HepG2 (cell line): ENCODE measurements around the gene SERPINB7. TPM values are rescaled to one million over a fixed set of nuclear protein-coding genes. Genes with fewer than 3 reads are reported as not detected.

Experiments used
- ATAC-seq: fragments of 200-7000 bp; cut with Tn5 transposase; 3 replicates; pipeline ENCODE4 v1.9.1; 2020; ENCODE audit warnings: mild to moderate bottlenecking, moderate library complexity
- BruUV-seq: library from RNA; stranded (reverse); fragments of 400-500 nt; replicated peaks from 2 replicates; lab custom pipeline; 2021; lab: Mats Ljungman, UMichigan
- CTCF ChIA-PET: fragments of 300-600 bp; formaldehyde crosslinking; extraction: SDS; loops from one replicate; lab custom pipeline; 2021; ENCODE audit warnings: low total read pairs, inconsistent platforms, low intra/inter-chr PET ratio; lab: Yijun Ruan, JAX
- POLR2A ChIA-PET: fragments of 350-600 bp; sonication (Branson Sonifier 250); formaldehyde crosslinking; loops from one replicate; lab custom pipeline; 2020; ENCODE audit warnings: antibody characterized with exemption, inconsistent platforms; lab: Yijun Ruan, JAX
- DNase-seq: peaks from one replicate; pipeline ENCODE4 v3.0.0-alpha.2; 2015; ENCODE audit warnings: low spot score
- FAIRE-seq: peaks from 3 replicates; lab custom pipeline; 2011; peaks lifted over from hg19 to GRCh38; lab: Jason Lieb, UNC
- H2AFZ ChIP-seq: one replicate; pipeline ENCODE4 v1.6.1; 2011; ENCODE audit warnings: low read length, inconsistent platforms
- H3K27ac ChIP-seq: fragments of 300-600 bp; 3 replicates; pipeline ENCODE4 v1.8.0; 2011; ENCODE audit warnings: mixed run types, mild to moderate bottlenecking, mixed read lengths, low read length, inconsistent platforms; ENCODE audit not compliant: insufficient read depth; ENCODE audit errors: extremely low read length
- H3K27me3 ChIP-seq, 2 experiments: fragments of 200-600 bp in 1 of 2; 2 replicates in 1 of 2; 3 replicates in 1 of 2; pipeline versions ENCODE4 v1.6.0 to v1.8.0; 2011; ENCODE audit warnings: low read length in 2 of 2, mild to moderate bottlenecking in 2 of 2, moderate library complexity in 2 of 2, inconsistent platforms in 1 of 2; ENCODE audit not compliant: insufficient read depth in 2 of 2, control insufficient read depth in 1 of 2
- H3K36me3 ChIP-seq, 2 experiments: fragments of 200-600 bp in 1 of 2; replicated peaks in 1 of 2; 2 replicates in 1 of 2; 3 replicates in 1 of 2; pipeline versions ENCODE4 v1.5.1 to v1.8.0; 2011; ENCODE audit warnings: low read length in 2 of 2, inconsistent platforms in 1 of 2; ENCODE audit not compliant: insufficient read depth in 2 of 2, control insufficient read depth in 1 of 2
- H3K4me1 ChIP-seq: 2 replicates; pipeline ENCODE4 v1.5.1; 2012; ENCODE audit warnings: low read length, inconsistent platforms; ENCODE audit not compliant: insufficient read depth
- H3K4me2 ChIP-seq: 2 replicates; pipeline ENCODE4 v1.6.0; 2011; ENCODE audit warnings: low read depth, low read length, inconsistent platforms
- H3K4me3 ChIP-seq, 3 experiments: fragments of 200-600 bp in 1 of 3; sonication (generic), shearing (Covaris generic) in 1 of 3; replicated peaks in 1 of 3; 2 replicates each; pipeline ENCODE4 v1.5.1; 2011 to 2016; ENCODE audit warnings: low read length in 3 of 3, inconsistent platforms in 2 of 3, low read depth in 2 of 3, mild to moderate bottlenecking in 2 of 3, control low read depth in 1 of 3, mixed read lengths in 1 of 3; ENCODE audit not compliant: insufficient read depth in 1 of 3
- H3K79me2 ChIP-seq: one replicate; pipeline ENCODE4 v1.6.1; 2011; ENCODE audit warnings: low read length, inconsistent platforms; ENCODE audit not compliant: insufficient read depth
- H3K9ac ChIP-seq: 2 replicates; pipeline ENCODE4 v1.6.0; 2011; ENCODE audit warnings: mild to moderate bottlenecking, low read depth, low read length, inconsistent platforms; ENCODE audit not compliant: insufficient read depth
- H3K9me3 ChIP-seq: 2 replicates; pipeline ENCODE4 v1.5.1; 2012; ENCODE audit warnings: mild to moderate bottlenecking, low read length
- H4K20me1 ChIP-seq: 2 replicates; pipeline ENCODE4 v1.6.0; 2011; ENCODE audit warnings: inconsistent platforms, mild to moderate bottlenecking, low read length, moderate library complexity; ENCODE audit not compliant: insufficient read depth
- ARNT2 ChIP-seq: sonication (generic); formaldehyde crosslinking; IDR thresholded peaks from 2 replicates; pipeline ENCODE4 v1.8.0; 2022; ENCODE audit warnings: mild to moderate bottlenecking, low read depth, missing genetic modification reagents, moderate library complexity
- CHD2 ChIP-seq: IDR thresholded peaks from 2 replicates; pipeline ENCODE4 v1.6.1; 2011; ENCODE audit warnings: low read depth, low read length, improper control_type of control experiment
- NCOA1 ChIP-seq: sonication (generic); formaldehyde crosslinking; IDR thresholded peaks from 2 replicates; pipeline ENCODE4 v1.9.0; 2021; ENCODE audit warnings: missing genetic modification reagents
- NFE2L1 ChIP-seq: sonication (generic); formaldehyde crosslinking; IDR thresholded peaks from 2 replicates; pipeline ENCODE4 v1.4.0; 2020; ENCODE audit warnings: missing genetic modification reagents, mild to moderate bottlenecking, borderline replicate concordance
- PATZ1 ChIP-seq: sonication (generic); formaldehyde crosslinking; IDR thresholded peaks from 2 replicates; pipeline ENCODE4 v1.4.0; 2020; ENCODE audit warnings: missing genetic modification reagents
- PHB2 ChIP-seq: fragments of 450-650 bp; IDR thresholded peaks from 2 replicates; pipeline ENCODE4 v1.6.1; 2018; ENCODE audit not compliant: partially characterized antibody
- ZFP36L1 ChIP-seq: sonication (generic); formaldehyde crosslinking; IDR thresholded peaks from 2 replicates; pipeline ENCODE4 v1.8.0; 2022; ENCODE audit warnings: mild to moderate bottlenecking, missing genetic modification reagents, moderate library complexity
- ZNF446 ChIP-seq: sonication (generic); formaldehyde crosslinking; IDR thresholded peaks from 2 replicates; pipeline ENCODE4 v1.5.0; 2020; ENCODE audit warnings: mild to moderate bottlenecking, missing genetic modification reagents
- ZNF724P ChIP-seq: sonication (generic); formaldehyde crosslinking; IDR thresholded peaks from 2 replicates; pipeline ENCODE4 v1.8.0; 2022; ENCODE audit warnings: missing genetic modification reagents, borderline replicate concordance
- ZNF775 ChIP-seq: sonication (generic); formaldehyde crosslinking; IDR thresholded peaks from 2 replicates; pipeline ENCODE4 v1.4.0; 2020; ENCODE audit warnings: missing genetic modification reagents, mild to moderate bottlenecking, moderate library complexity, borderline replicate concordance
- WGBS: methylation state at CpG from one replicate; pipeline ENCODE4 v1.1.6; 2017; ENCODE audit warnings: low lambda C conversion rate; 5-methylcytosine and 5-hydroxymethylcytosine counted together
- in situ Hi-C: cut with HindIII; loops from 2 replicates; pipeline ENCODE4 v1.10.0; 2017; ENCODE audit warnings: low pct_unique_long_range_greater_than_20kb; ENCODE audit not compliant: extremely low pct_ligation_motif_present
- intact Hi-C: fragments of 100-400 bp; cut with micrococcal nuclease; formaldehyde crosslinking; loops from one replicate; pipeline ENCODE4 v1.10.0; 2022; ENCODE audit not compliant: unreplicated experiment
- polyA plus RNA-seq, 8 experiments: library from polyadenylated mRNA; depleted of rRNA in 3 of 8; stranded (reverse) in 7 of 8; unstranded in 1 of 8; fragments of >200 nt; fragmentation: Illumina TruSeq in 4 of 8; extraction: Trizol in 4 of 8; gene quantifications; 2 replicates each; pipeline versions ENCODE4 v1.2.1 to v1.2.3, GENCODE V29; 2011 to 2016; ENCODE audit warnings: low read depth in 4 of 8, missing spikeins in 1 of 8, mixed read lengths in 1 of 8; ENCODE audit not compliant: insufficient read depth in 1 of 8
- total RNA-seq, 5 experiments: library from RNA; depleted of rRNA; stranded (reverse); fragments of >200 nt; fragmentation: Illumina TruSeq; extraction: Trizol; gene quantifications; 2 replicates each; pipeline ENCODE4 v1.2.3, GENCODE V29; 2016; ENCODE audit warnings: low read depth in 1 of 5
- TF ChIP-seq, protein P1 (sequence below): sonication (generic); formaldehyde crosslinking; IDR thresholded peaks from 2 replicates; pipeline ENCODE4 v1.9.0; 2021; ENCODE audit warnings: missing genetic modification reagents, mild to moderate bottlenecking, borderline replicate concordance
- TF ChIP-seq, protein P2 (sequence below), 2 experiments: fragments of 450-650 bp in 1 of 2; sonication (generic) in 1 of 2; formaldehyde crosslinking in 1 of 2; IDR thresholded peaks; 2 replicates each; pipeline versions ENCODE4 v1.6.1 to v1.8.0; 2016 to 2022; ENCODE audit warnings: antibody characterized with exemption in 1 of 2, mild to moderate bottlenecking in 1 of 2, missing genetic modification reagents in 1 of 2

Gene SERPINB7
- total and polyA plus RNA-seq, 2 of the 13 experiments (the other 11 are each of a cell fraction or from before 2014, with no cell fraction given): not detected

DNA sequence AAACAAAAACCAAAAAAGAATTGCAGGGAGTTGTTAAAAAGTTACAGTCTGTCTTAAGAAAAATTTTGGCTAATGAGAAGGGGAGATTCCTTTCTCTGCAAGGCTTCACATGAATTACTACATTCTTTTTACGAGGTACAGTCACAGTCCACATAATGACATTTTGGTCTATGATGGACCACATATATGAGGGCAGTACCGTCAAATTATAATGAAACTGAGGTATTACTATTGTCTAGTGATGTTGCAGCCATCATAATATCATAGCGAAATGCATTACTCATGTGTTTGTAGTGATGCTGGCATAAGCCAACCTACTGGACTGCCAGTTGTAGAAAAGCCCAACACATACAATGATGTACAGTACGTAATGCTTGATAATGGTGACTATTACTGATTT lies 12.5 kb downstream of the SERPINB7 start:
- no peak overlapping the region for H3K9ac ChIP-seq
- intact Hi-C loops: no loop called here
- DNase-seq: no peak
- H2AFZ ChIP-seq: no peak overlapping the region
- H3K4me1 ChIP-seq: no peaks in the 10 kb centered on the region
- no peak overlapping the region for H3K4me3 ChIP-seq
- no peaks in the 10 kb centered on the region for H3K79me2 ChIP-seq
- in situ Hi-C loops: no loop called here
- H4K20me1 ChIP-seq: no peaks in the 10 kb centered on the region
- ChIA-PET POLR2A (no interaction called here), CTCF (no interaction called here)
- no TSS peak for BruUV-seq
- no peaks in the 10 kb centered on the region for H3K27me3 ChIP-seq
- 26% methylated on average over 4 of the region's 4 CpGs for WGBS
- no peaks in the 10 kb centered on the region for H3K9me3 ChIP-seq
- FAIRE-seq: no peak
- H3K4me2 ChIP-seq: no peak overlapping the region
- TF ChIP-seq ZNF724P: no peak
- no peak for TF ChIP-seq CHD2
- no peak for TF ChIP-seq ARNT2 (CRISPR knock-in tag)
- no peak for TF ChIP-seq NCOA1
- no peak for TF ChIP-seq ZNF775 (CRISPR knock-in tag)
- TF ChIP-seq ZNF446: no peak
- no peak for TF ChIP-seq NFE2L1 (CRISPR knock-in tag)
- no peak for TF ChIP-seq ZFP36L1 (CRISPR knock-in tag)
- TF ChIP-seq, protein P1, sequence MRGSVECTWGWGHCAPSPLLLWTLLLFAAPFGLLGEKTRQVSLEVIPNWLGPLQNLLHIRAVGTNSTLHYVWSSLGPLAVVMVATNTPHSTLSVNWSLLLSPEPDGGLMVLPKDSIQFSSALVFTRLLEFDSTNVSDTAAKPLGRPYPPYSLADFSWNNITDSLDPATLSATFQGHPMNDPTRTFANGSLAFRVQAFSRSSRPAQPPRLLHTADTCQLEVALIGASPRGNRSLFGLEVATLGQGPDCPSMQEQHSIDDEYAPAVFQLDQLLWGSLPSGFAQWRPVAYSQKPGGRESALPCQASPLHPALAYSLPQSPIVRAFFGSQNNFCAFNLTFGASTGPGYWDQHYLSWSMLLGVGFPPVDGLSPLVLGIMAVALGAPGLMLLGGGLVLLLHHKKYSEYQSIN (CRISPR knock-in tag): no peak
- no peak for TF ChIP-seq PHB2
- no peak for TF ChIP-seq PATZ1 (CRISPR knock-in tag)
- TF ChIP-seq, protein P2, sequence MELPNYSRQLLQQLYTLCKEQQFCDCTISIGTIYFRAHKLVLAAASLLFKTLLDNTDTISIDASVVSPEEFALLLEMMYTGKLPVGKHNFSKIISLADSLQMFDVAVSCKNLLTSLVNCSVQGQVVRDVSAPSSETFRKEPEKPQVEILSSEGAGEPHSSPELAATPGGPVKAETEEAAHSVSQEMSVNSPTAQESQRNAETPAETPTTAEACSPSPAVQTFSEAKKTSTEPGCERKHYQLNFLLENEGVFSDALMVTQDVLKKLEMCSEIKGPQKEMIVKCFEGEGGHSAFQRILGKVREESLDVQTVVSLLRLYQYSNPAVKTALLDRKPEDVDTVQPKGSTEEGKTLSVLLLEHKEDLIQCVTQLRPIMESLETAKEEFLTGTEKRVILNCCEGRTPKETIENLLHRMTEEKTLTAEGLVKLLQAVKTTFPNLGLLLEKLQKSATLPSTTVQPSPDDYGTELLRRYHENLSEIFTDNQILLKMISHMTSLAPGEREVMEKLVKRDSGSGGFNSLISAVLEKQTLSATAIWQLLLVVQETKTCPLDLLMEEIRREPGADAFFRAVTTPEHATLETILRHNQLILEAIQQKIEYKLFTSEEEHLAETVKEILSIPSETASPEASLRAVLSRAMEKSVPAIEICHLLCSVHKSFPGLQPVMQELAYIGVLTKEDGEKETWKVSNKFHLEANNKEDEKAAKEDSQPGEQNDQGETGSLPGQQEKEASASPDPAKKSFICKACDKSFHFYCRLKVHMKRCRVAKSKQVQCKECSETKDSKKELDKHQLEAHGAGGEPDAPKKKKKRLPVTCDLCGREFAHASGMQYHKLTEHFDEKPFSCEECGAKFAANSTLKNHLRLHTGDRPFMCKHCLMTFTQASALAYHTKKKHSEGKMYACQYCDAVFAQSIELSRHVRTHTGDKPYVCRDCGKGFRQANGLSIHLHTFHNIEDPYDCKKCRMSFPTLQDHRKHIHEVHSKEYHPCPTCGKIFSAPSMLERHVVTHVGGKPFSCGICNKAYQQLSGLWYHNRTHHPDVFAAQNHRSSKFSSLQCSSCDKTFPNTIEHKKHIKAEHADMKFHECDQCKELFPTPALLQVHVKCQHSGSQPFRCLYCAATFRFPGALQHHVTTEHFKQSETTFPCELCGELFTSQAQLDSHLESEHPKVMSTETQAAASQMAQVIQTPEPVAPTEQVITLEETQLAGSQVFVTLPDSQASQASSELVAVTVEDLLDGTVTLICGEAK (IDR thresholded peaks at IDR 0.05): no peak
- TF ChIP-seq, protein P2 (CRISPR knock-in tag; IDR thresholded peaks at IDR 0.05): no peak
- ATAC-seq: no peak
- H3K27ac ChIP-seq: no peak overlapping the region
- no peaks in the 10 kb centered on the region for H3K36me3 ChIP-seq
